Stimulated activated CD4-positive, alpha-beta T cell treated with anti-CD3 and anti-CD28 coated beads, Interleukin-2, amount 100 ng/mL, for 4 hours (primary cell): ENCODE measurements around the gene IGFL4.
"Not testable (repeated sequence)": the region's sequence is repeated elsewhere in the genome, so short reads cannot be mapped to it uniquely, and the experiment has no call there.

Source experiments
- DNase-seq: peaks from one replicate; pipeline ENCODE4 v3.0.0-alpha.2; 2020; ENCODE audit warnings: low read depth

The IGFL4 gene

GRCh38 chr19:46040952-46041500, at the start of gene IGFL4:
TSS of gene IGFL4 (minus strand) at chr19:46041002. CDS start at chr19:46040962, 40 bp downstream.
- DNase-seq: no peak

GRCh38 chr19:46090444-46090843, 49.6 kb upstream of the IGFL4 start:
- no peak for DNase-seq

- DNase-seq: no peak
Observed at GRCh38 chr19:46089432-46089831, 48.6 kb upstream of the IGFL4 start.

- no peak for DNase-seq
Observed at GRCh38 chr19:46088101-46088500, 47.3 kb upstream of the IGFL4 start.

- DNase-seq: no peak
Observed at GRCh38 chr19:46085888-46086287, 45.1 kb upstream of the IGFL4 start.

- DNase-seq: no peak
Observed at GRCh38 chr19:46082728-46083050, 41.9 kb upstream of the IGFL4 start.

- no peak for DNase-seq
Observed at GRCh38 chr19:46081928-46082727, 41.3 kb upstream of the IGFL4 start.

GRCh38 chr19:46080561-46080960, 39.8 kb upstream of the IGFL4 start:
- DNase-seq: no peak

GRCh38 chr19:46079576-46079975, 38.8 kb upstream of the IGFL4 start:
- DNase-seq: no peak

GRCh38 chr19:46078573-46079332, 38.0 kb upstream of the IGFL4 start:
- DNase-seq: not testable (repeated sequence)

- no peak for DNase-seq
Observed at GRCh38 chr19:46077815-46078167, 37.0 kb upstream of the IGFL4 start.

GRCh38 chr19:46076951-46077814, 36.4 kb upstream of the IGFL4 start:
- no peak for DNase-seq

- DNase-seq: no peak
Observed at GRCh38 chr19:46076031-46076880, 35.5 kb upstream of the IGFL4 start.

- no peak for DNase-seq
Observed at GRCh38 chr19:46073268-46073922, 32.6 kb upstream of the IGFL4 start.

GRCh38 chr19:46069806-46070341, 29.1 kb upstream of the IGFL4 start:
- no peak for DNase-seq

- DNase-seq: no peak
Observed at GRCh38 chr19:46068345-46069258, 27.8 kb upstream of the IGFL4 start.

- no peak for DNase-seq
Observed at GRCh38 chr19:46067691-46068090, 26.9 kb upstream of the IGFL4 start.

- no peak for DNase-seq
Observed at GRCh38 chr19:46066471-46066870, 25.7 kb upstream of the IGFL4 start.

GRCh38 chr19:46065486-46066071, 24.8 kb upstream of the IGFL4 start:
- no peak for DNase-seq
